Activated gamma-delta T cell treated with anti-CD3 and anti-CD28 coated beads, Interleukin-2, amount 50 U/mL, for 16 hours (primary cell): ENCODE data around the gene NUDT13.
A peak's percentile ranks its signal among the peaks of the same experiment; 100 is the strongest.

Experiments used
- DNase-seq: peaks from one replicate; pipeline ENCODE4 v3.0.0-alpha.2; 2020; ENCODE audit warnings: low read depth

Gene NUDT13

GRCh38 chr10:73110345-73110849 is at the start of gene NUDT13:
Gene NUDT13, plus strand, starts transcription at chr10:73110455. Its CDS starts 3,911 bp downstream, at chr10:73114366.
- DNase-seq = peak; percentile 29

- DNase-seq = no peak
Observed at GRCh38 chr10:73060738-73061635, 49.3 kb upstream of the NUDT13 start.

- DNase-seq = no peak
Observed at GRCh38 chr10:73061743-73062142, 48.5 kb upstream of the NUDT13 start.

GRCh38 chr10:73065441-73065840 is 44.8 kb upstream of the NUDT13 start:
- DNase-seq = no peak

- no peak for DNase-seq
Observed at GRCh38 chr10:73073627-73074026, 36.6 kb upstream of the NUDT13 start.

- DNase-seq = no peak
Observed at GRCh38 chr10:73075829-73076228, 34.4 kb upstream of the NUDT13 start.

- DNase-seq = no peak
Observed at GRCh38 chr10:73076360-73077183, 33.7 kb upstream of the NUDT13 start.

GRCh38 chr10:73079779-73080541 is 30.3 kb upstream of the NUDT13 start:
- DNase-seq = no peak

GRCh38 chr10:73083221-73083620 is 27.0 kb upstream of the NUDT13 start:
- DNase-seq = no peak

GRCh38 chr10:73084209-73084608 is 26.0 kb upstream of the NUDT13 start:
- DNase-seq = no peak

GRCh38 chr10:73086816-73087215 is 23.4 kb upstream of the NUDT13 start:
- no peak for DNase-seq

- no peak for DNase-seq
Observed at GRCh38 chr10:73088304-73088703, 22.0 kb upstream of the NUDT13 start.

- DNase-seq = no peak
Observed at GRCh38 chr10:73092830-73093229, 17.4 kb upstream of the NUDT13 start.

GRCh38 chr10:73093922-73094850 is 16.1 kb upstream of the NUDT13 start:
- DNase-seq = no peak

- no peak for DNase-seq
Observed at GRCh38 chr10:73094986-73095480, 15.2 kb upstream of the NUDT13 start.

- DNase-seq = peak; percentile 6
Observed at GRCh38 chr10:73095481-73096021, 14.7 kb upstream of the NUDT13 start.

GRCh38 chr10:73096041-73096448 is 14.2 kb upstream of the NUDT13 start:
- DNase-seq = peak; percentile 41

- peak; percentile 98 for DNase-seq
Observed at GRCh38 chr10:73096449-73097304, 13.6 kb upstream of the NUDT13 start, which contains the start of gene P4HA1. Gene P4HA1, minus strand, starts transcription at chr10:73096866. Its CDS starts 21,983 bp downstream, at chr10:73074883.

- DNase-seq = no peak
Observed at GRCh38 chr10:73097305-73097670, 13.0 kb upstream of the NUDT13 start.
